Activated CD8-positive, alpha-beta memory T cell treated with anti-CD3 and anti-CD28 coated beads, Interleukin-2, amount 50 U/mL, for 4 hours (primary cell): Measurements from ENCODE around the gene CACNA1E.

Experiments used
- DNase-seq: peaks from one replicate; pipeline ENCODE4 v3.0.0-alpha.2; 2020

The CACNA1E gene

DNA sequence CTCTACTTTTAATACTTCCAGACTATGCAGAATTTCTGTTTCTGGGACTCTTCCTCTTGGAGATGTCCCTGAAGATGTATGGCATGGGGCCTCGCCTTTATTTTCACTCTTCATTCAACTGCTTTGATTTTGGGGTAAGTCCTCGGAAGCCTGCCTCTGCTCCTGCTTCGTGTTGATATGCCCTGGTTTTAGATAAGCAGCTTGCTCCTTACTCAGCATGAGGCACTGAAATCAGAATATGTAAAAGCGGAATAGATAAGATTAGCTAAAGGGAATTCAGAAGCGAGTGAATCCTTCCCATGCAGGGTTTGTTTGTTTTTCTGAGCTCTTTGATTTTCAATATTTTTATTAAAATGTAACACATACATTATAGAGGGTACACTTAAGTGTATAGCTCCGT, 234.7 kb downstream of the CACNA1E start:
- no peak for DNase-seq

GRCh38 chr1:181726320-181727012, 243.1 kb downstream of the CACNA1E start:
- no peak for DNase-seq

DNA sequence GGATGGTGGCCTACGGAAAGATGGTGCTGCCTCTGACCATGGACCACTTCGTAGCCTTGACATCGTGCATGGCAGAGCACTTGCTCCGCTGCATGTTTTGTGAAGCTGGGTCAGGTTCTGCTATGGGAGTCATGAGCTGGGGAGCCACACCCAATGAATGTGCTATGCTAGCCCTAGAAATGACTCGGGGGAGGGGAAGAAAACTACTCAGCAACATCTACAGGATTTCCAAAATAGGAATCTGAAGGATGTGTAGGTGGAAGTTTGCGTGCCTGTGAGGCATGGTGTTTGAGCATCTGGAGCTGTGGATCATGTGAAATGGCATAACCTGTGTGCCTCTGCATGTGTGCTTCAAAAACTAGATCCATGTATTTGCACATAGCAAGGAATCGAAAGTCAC, 247.3 kb downstream of the CACNA1E start:
- DNase-seq: no peak

GRCh38 chr1:181732218-181732990, 249.1 kb downstream of the CACNA1E start:
- no peak for DNase-seq

GRCh38 chr1:181733486-181733885, 250.2 kb downstream of the CACNA1E start:
- DNase-seq: no peak

- DNase-seq: no peak
Measured at GRCh38 chr1:181737056-181737455, 253.7 kb downstream of the CACNA1E start.

DNA sequence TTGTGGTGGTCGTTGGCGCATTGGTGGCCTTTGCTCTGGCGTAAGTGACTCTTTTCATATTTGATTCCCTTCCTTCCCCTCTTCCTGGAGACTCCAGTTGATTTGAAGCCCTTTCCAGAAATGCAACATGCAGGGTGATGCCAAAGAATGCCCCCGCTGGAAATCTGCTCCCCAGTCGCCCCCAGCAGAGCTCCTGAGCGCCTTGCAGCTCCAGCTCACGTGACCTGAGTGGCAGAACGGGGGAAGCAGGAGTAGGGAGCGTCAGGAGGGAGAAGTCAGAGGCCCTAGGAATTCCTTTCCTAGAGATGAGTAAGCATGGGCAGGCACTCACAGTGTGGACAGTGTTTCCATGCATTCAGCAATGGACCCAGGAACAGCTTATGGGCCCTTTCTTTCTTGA, 255.9 kb downstream of the CACNA1E start:
- no peak for DNase-seq

GRCh38 chr1:181742426-181742825, 259.1 kb downstream of the CACNA1E start:
- DNase-seq: no peak

- DNase-seq: no peak
Measured at GRCh38 chr1:181743878-181744312, 260.6 kb downstream of the CACNA1E start.

DNA sequence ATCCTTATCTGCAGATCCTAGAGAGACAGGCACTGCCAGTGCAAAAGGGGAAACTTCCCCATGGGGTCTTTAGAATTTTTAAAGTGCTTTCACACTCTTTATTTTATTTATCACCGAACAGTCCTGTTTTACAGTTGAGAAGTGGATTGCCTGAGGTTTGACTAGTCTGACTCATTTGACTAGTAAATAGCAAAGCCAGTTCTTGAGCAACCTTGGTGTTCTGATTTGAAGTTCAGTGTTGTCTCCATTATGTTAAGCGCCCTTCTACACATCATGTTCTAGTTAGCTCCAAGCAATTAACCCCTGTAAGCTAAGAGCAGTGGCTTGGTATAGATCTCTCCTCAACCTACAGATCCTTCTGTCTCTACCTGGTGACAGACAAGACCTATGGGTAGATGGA, 262.9 kb downstream of the CACNA1E start:
- DNase-seq: no peak

DNA sequence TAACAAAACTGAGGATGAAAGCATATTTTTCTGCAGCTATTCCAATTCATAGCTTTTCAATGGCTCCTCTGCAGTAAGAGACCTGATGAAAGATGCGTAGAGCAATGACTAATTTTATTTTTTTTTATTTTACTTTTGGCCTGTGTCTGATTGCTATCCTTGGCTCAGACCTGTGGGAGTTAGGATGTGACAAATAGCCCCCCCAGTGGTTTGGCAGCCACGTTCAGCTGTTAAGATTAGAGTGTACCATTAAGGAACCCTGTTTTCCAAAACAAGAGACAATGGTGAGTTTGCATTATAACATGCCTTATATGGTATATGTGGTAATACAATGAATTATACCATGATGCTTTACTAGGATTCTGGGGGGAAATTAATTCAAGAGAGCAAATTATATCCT, 264.7 kb downstream of the CACNA1E start:
- no peak for DNase-seq

- DNase-seq: no peak
Measured at GRCh38 chr1:181754103-181754502, 270.8 kb downstream of the CACNA1E start.

GRCh38 chr1:181759481-181759880, 276.2 kb downstream of the CACNA1E start:
- DNase-seq: no peak

- no peak for DNase-seq
Measured at GRCh38 chr1:181763736-181764135, 280.4 kb downstream of the CACNA1E start.

- no peak for DNase-seq
Measured at GRCh38 chr1:181765451-181766026, 282.2 kb downstream of the CACNA1E start.

DNA sequence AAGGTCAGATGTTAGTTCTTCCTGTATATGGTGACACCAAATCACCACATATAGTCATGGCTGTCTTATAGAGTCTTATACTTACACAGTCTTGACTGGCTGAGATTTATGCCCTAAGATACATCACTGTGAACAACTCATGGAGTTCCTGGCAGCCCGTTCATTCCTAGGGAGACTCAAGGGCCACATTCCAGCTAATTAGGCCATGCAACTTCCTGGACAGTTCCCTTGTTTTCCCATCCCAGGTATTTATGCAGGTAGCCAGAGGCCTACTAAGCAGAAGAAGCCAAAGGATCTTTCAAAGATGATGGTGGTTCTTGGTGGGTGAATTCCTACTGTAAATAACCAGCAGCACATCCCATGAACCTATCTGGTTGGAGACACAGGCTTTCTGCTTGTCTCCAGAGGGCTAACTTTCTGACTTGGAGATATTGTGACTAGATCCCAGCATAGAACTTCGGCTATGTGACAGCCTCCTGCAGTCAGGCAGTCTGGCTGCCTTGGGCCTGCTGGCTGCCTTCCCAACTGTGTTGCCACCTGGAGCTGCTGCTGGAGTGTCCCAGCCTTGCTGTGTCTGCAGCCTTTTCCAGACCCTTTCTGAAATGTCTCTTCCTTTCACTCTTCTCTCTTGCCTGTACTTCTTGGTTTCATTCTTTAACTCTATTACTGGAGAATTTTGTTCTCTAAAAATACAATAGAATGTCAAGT, 283.8 kb downstream of the CACNA1E start:
- DNase-seq: no peak

GRCh38 chr1:181768211-181768929, 285.1 kb downstream of the CACNA1E start:
- DNase-seq: no peak

- no peak for DNase-seq
Measured at GRCh38 chr1:181768930-181769280, 285.6 kb downstream of the CACNA1E start.

DNA sequence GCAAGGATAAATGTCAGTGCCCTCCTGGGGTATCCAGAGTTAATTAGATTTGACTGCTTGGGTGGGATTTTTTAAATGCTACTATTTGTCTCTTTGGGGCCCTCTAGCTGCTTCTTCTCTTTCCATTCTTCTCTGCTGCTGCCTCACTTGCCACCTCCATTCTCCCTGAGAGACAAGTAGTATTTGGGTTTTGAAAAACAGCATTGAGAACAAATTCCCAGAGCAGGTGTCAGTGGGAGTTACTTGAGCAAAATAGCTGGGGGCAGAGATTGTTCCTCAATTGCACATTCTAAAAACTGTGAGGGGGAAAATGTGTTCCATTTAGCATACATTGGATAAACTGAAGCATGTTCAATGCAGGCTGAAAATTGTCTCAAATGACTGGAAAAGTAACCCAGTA, 286.5 kb downstream of the CACNA1E start:
- DNase-seq: no peak

DNA sequence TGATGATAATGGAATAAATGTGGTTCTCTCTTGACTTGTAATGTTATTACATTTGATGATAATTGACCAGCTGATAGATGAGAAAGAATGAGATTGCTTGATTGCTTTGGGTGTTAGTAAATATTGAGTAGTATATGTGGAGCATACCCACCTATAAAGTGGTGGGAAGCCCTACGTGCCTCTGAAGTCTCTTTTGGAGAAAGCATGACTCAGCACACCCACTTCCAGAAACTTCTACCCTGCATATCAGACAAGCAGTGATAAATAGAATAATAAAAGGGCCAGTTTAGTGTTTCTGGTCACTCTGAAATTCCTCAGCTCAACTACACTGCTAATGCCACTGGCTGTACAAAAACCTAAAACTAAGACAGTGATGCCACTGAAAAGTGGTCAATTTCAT, 289.4 kb downstream of the CACNA1E start:
- DNase-seq: no peak

- no peak for DNase-seq
Measured at GRCh38 chr1:181776044-181776443, 292.7 kb downstream of the CACNA1E start.

DNA sequence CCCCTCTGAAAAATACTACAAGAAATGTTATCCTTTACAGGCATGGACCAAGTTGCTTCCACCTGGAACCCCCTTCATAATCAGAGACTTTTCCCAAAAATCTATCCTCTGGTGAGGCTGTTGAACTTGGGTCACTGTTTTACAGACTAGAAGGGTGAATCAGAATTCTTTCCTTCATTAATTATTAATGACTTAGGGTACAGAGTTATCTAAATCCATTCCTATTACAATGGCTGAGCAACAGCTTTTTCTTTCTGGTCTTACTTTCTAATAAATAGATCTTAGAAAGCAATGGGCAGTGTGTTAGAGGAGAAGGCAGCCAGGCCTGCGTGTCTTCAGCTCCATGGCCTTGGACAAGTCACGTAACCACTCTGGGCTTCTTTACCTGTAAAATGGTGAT, 294.0 kb downstream of the CACNA1E start:
- no peak for DNase-seq

- DNase-seq: no peak
Measured at GRCh38 chr1:181777812-181778211, 294.5 kb downstream of the CACNA1E start.
